T-helper 1 cell treated with Interleukin-12 subunit alpha and Interleukin-12 subunit beta and Interleukin-4 antibody, amounts not matched to agents 30 ng/mL and 1 ng/mL, for 36 hours (primary cell): ENCODE data around the gene SIGLEC12. TPM values are rescaled to one million over a fixed set of nuclear protein-coding genes. Genes with fewer than 3 reads are reported as not detected.
"Not testable (repeated sequence)": the region's sequence is repeated elsewhere in the genome, so short reads cannot be mapped to it uniquely, and the experiment has no call there.

Source experiments
- intact Hi-C: fragments of 100-400 bp; cut with micrococcal nuclease; formaldehyde crosslinking; loops from one replicate; pipeline ENCODE4 v1.15.1; 2024
- total RNA-seq: library from RNA; stranded (reverse); gene quantifications from 2 replicates; pipeline ENCODE4 v1.2.3, GENCODE V29; 2022

Gene SIGLEC12
- total RNA-seq, 1 donor from 2014 or later: not detected

- intact Hi-C loops: no loop called here
Observed at GRCh38 chr19:51460164-51460992, 41.2 kb downstream of the SIGLEC12 start.

- intact Hi-C loops: no loop called here
Observed at GRCh38 chr19:51458899-51459505, 42.6 kb downstream of the SIGLEC12 start.

GRCh38 chr19:51458051-51458645, 43.5 kb downstream of the SIGLEC12 start, which contains the start of gene SIGLEC8:
TSS of gene SIGLEC8 (minus strand) at chr19:51458454. CDS start at chr19:51458387, 67 bp downstream.
- intact Hi-C loops: no loop called here

GRCh38 chr19:51457351-51458013, 44.1 kb downstream of the SIGLEC12 start:
- intact Hi-C loops: no loop called here

GRCh38 chr19:51456541-51457290, 44.9 kb downstream of the SIGLEC12 start:
- intact Hi-C loops: no loop called here

GRCh38 chr19:51450730-51451307, 50.8 kb downstream of the SIGLEC12 start:
- intact Hi-C loops: no loop called here

- intact Hi-C loops: no loop called here
Observed at GRCh38 chr19:51448411-51449016, 53.1 kb downstream of the SIGLEC12 start.

- intact Hi-C loops: no loop called here
Observed at GRCh38 chr19:51448011-51448410, 53.6 kb downstream of the SIGLEC12 start.

GRCh38 chr19:51447510-51447909, 54.1 kb downstream of the SIGLEC12 start:
- intact Hi-C loops: not testable (repeated sequence)

GRCh38 chr19:51441410-51442390, 59.9 kb downstream of the SIGLEC12 start:
- intact Hi-C loops: loop anchor here (1.0 to 5.0 kb wide), 7 partner anchors 19 to 334 kb away; partner anchors contain the start of gene CTU1

Other genes with a start within 250 kb of the SIGLEC12 start
- gene IGLON5, start 190.2 kb downstream of the SIGLEC12 start, total RNA-seq: 0.15 TPM in 1 of 2 replicates, not detected in the other
- gene VSIG10L, start 159.7 kb downstream of the SIGLEC12 start, total RNA-seq: 1.0 and 1.2 TPM in 2 replicates
- 69.6 and 72.2 TPM in 2 replicates for gene ETFB, start 135.4 kb downstream of the SIGLEC12 start, total RNA-seq
- 6.0 and 6.6 TPM in 2 replicates for gene CLDND2, start 132.8 kb downstream of the SIGLEC12 start, total RNA-seq
- gene NKG7, start 129.1 kb downstream of the SIGLEC12 start, total RNA-seq: 129 and 133 TPM in 2 replicates
- gene LIM2, start 113.8 kb downstream of the SIGLEC12 start, total RNA-seq: not detected in 2 replicates
- gene C19orf84, start 111.2 kb downstream of the SIGLEC12 start, total RNA-seq: 0.15 and 0.27 TPM in 2 replicates
- 1.3 and 1.4 TPM in 2 replicates for gene SIGLEC10, start 84.2 kb downstream of the SIGLEC12 start, total RNA-seq
- gene SIGLEC8, start 43.3 kb downstream of the SIGLEC12 start, total RNA-seq: not detected in 2 replicates
- gene CEACAM18, start 23.3 kb downstream of the SIGLEC12 start, total RNA-seq: not detected in 2 replicates
- gene SIGLEC6, start 29.9 kb upstream of the SIGLEC12 start, total RNA-seq: 0.34 and 2.9 TPM in 2 replicates
- gene ZNF175, start 69.5 kb upstream of the SIGLEC12 start, total RNA-seq: 8.2 and 8.3 TPM in 2 replicates
- not detected in 2 replicates for gene SIGLEC5, start 128.6 kb upstream of the SIGLEC12 start, total RNA-seq
- not detected in 2 replicates for gene SIGLEC14, start 145.0 kb upstream of the SIGLEC12 start, total RNA-seq
- 6.4 and 8.7 TPM in 2 replicates for gene SPACA6, start 191.5 kb upstream of the SIGLEC12 start, total RNA-seq
- not detected in 2 replicates for gene HAS1, start 222.2 kb upstream of the SIGLEC12 start, total RNA-seq